GM19467 (cell line): ENCODE measurements around the gene ZNF440.
"Not testable (repeated sequence)": the region's sequence is repeated elsewhere in the genome, so short reads cannot be mapped to it uniquely, and the experiment has no call there.

Source experiments
- ATAC-seq: cut with Tn5 transposase; IDR thresholded peaks from one replicate; pipeline ENCODE4 v1.9.1; 2021; ENCODE audit warnings: mild to moderate bottlenecking, moderate library complexity; ENCODE audit not compliant: unreplicated experiment

The ZNF440 gene

GRCh38 chr19:11828957-11829876 lies 15.1 kb downstream of the ZNF440 start:
- ATAC-seq = not testable (repeated sequence)

- no peak for ATAC-seq
Measured at GRCh38 chr19:11832253-11832912, 18.3 kb downstream of the ZNF440 start.

- ATAC-seq = no peak
Measured at GRCh38 chr19:11833541-11833940, 19.5 kb downstream of the ZNF440 start.

GRCh38 chr19:11835626-11836066 lies 21.6 kb downstream of the ZNF440 start:
- ATAC-seq = not testable (repeated sequence)

- ATAC-seq = no peak
Measured at GRCh38 chr19:11843722-11844121, 29.6 kb downstream of the ZNF440 start.

GRCh38 chr19:11847615-11848014 lies 33.5 kb downstream of the ZNF440 start:
- not testable (repeated sequence) for ATAC-seq

GRCh38 chr19:11848200-11848593 lies 34.1 kb downstream of the ZNF440 start:
- ATAC-seq = no peak

- no peak for ATAC-seq
Measured at GRCh38 chr19:11848594-11849469, 34.8 kb downstream of the ZNF440 start, which contains the start of gene ZNF439. ZNF439 (plus strand) TSS chr19:11848726; CDS start chr19:11848868, 142 bp downstream.

- ATAC-seq = not testable (repeated sequence)
Measured at GRCh38 chr19:11850289-11850688, 36.2 kb downstream of the ZNF440 start.

- ATAC-seq = no peak
Measured at GRCh38 chr19:11853358-11853757, 39.3 kb downstream of the ZNF440 start.

GRCh38 chr19:11856596-11857250 lies 42.6 kb downstream of the ZNF440 start:
- ATAC-seq = no peak

- ATAC-seq = no peak
Measured at GRCh38 chr19:11860721-11861120, 46.6 kb downstream of the ZNF440 start.

GRCh38 chr19:11861301-11861700 lies 47.2 kb downstream of the ZNF440 start:
- ATAC-seq = no peak

GRCh38 chr19:11867766-11868165 lies 53.7 kb downstream of the ZNF440 start:
- ATAC-seq = not testable (repeated sequence)

- no peak for ATAC-seq
Measured at GRCh38 chr19:11868188-11868587, 54.1 kb downstream of the ZNF440 start.

- ATAC-seq = no peak
Measured at GRCh38 chr19:11872624-11873023, 58.6 kb downstream of the ZNF440 start.

- no peak for ATAC-seq
Measured at GRCh38 chr19:11873762-11874161, 59.7 kb downstream of the ZNF440 start.

- not testable (repeated sequence) for ATAC-seq
Measured at GRCh38 chr19:11879687-11880266, 65.7 kb downstream of the ZNF440 start.

- ATAC-seq = no peak
Measured at GRCh38 chr19:11880598-11880997, 66.5 kb downstream of the ZNF440 start.
